Mesendoderm (in vitro differentiated cells): ENCODE data around the gene BNIP3.

Source experiments
- DNase-seq: peaks from one replicate; pipeline ENCODE4 v3.0.0; 2013
- H2AK5ac ChIP-seq: 2 replicates; pipeline ENCODE4 v1.6.1; 2013; ENCODE audit warnings: low read length, inconsistent platforms
- H2BK120ac ChIP-seq: 2 replicates; pipeline ENCODE4 v1.6.1; 2013; ENCODE audit warnings: low read depth, mild to moderate bottlenecking, low read length, moderate library complexity, mixed read lengths
- H2BK15ac ChIP-seq: replicated peaks from 2 replicates; pipeline ENCODE4 v1.6.1; 2013; ENCODE audit warnings: low read depth, mild to moderate bottlenecking, moderate library complexity
- H2BK5ac ChIP-seq: 2 replicates; pipeline ENCODE4 v1.6.1; 2013; ENCODE audit warnings: low read length, inconsistent platforms
- H3K18ac ChIP-seq: 2 replicates; pipeline ENCODE4 v1.6.1; 2013; ENCODE audit warnings: mild to moderate bottlenecking, low read length, mixed read lengths
- H3K23ac ChIP-seq: one replicate; pipeline ENCODE4 v1.6.1; 2013; ENCODE audit warnings: low read length
- H3K27ac ChIP-seq: 2 replicates; pipeline ENCODE4 v1.5.1; 2013; ENCODE audit warnings: low read depth, mild to moderate bottlenecking, inconsistent platforms, low read length, moderate library complexity
- H3K27me3 ChIP-seq: 2 replicates; pipeline ENCODE4 v1.6.1; 2013; ENCODE audit warnings: low read length, control low read depth, mild to moderate bottlenecking, inconsistent platforms; ENCODE audit not compliant: insufficient read depth, poor library complexity
- H3K36me3 ChIP-seq: 2 replicates; pipeline ENCODE4 v1.6.1; 2013; ENCODE audit warnings: low read length, inconsistent platforms; ENCODE audit not compliant: control insufficient read depth, insufficient read depth
- H3K4ac ChIP-seq: one replicate; pipeline ENCODE4 v1.6.1; 2013; ENCODE audit warnings: low read depth, mild to moderate bottlenecking, low read length, moderate library complexity
- H3K4me1 ChIP-seq: 2 replicates; pipeline ENCODE4 v1.6.1; 2013; ENCODE audit warnings: low read depth, low read length, inconsistent platforms; ENCODE audit not compliant: control insufficient read depth
- H3K4me2 ChIP-seq: 2 replicates; pipeline ENCODE4 v1.6.1; 2013; ENCODE audit warnings: low read length
- H3K4me3 ChIP-seq: 2 replicates; pipeline ENCODE4 v1.5.1; 2013; ENCODE audit warnings: mild to moderate bottlenecking, low read length
- H3K56ac ChIP-seq: one replicate; pipeline ENCODE4 v1.6.1; 2013; ENCODE audit warnings: low read length
- H3K79me1 ChIP-seq: 2 replicates; pipeline ENCODE4 v1.6.1; 2013; ENCODE audit warnings: low read length, inconsistent platforms
- H3K79me2 ChIP-seq: 2 replicates; pipeline ENCODE4 v1.6.1; 2013; ENCODE audit warnings: mild to moderate bottlenecking, low read length; ENCODE audit not compliant: control insufficient read depth, insufficient read depth
- H3K9ac ChIP-seq: 2 replicates; pipeline ENCODE4 v1.6.1; 2013; ENCODE audit warnings: low read length, inconsistent platforms
- H4K5ac ChIP-seq: one replicate; pipeline ENCODE4 v1.6.1; 2013; ENCODE audit warnings: low read length
- H4K8ac ChIP-seq: one replicate; pipeline ENCODE4 v1.6.1; 2013; ENCODE audit warnings: low read depth, mild to moderate bottlenecking, control low read depth, low read length, moderate library complexity
- WGBS: extraction: QIAGEN DNeasy Blood & Tissue Kit; methylation state at CpG from one replicate; pipeline ENCODE4 v1.1.7; 2013; ENCODE audit warnings: low lambda C conversion rate, missing lambda C conversion rate; ENCODE audit not compliant: insufficient coverage; ENCODE audit errors: extremely low coverage; 5-methylcytosine and 5-hydroxymethylcytosine counted together

BNIP3 gene

GRCh38 chr10:131937836-131938235, 43.9 kb downstream of the BNIP3 start:
- peaks cover 19% of the 10 kb centered on the region for H3K79me2 ChIP-seq
- no peak overlapping the region for H3K4me3 ChIP-seq
- no peak overlapping the region for H3K9ac ChIP-seq
- H3K56ac ChIP-seq, result no peak overlapping the region
- H2BK15ac ChIP-seq, result no peak overlapping the region
- peaks cover 5% of the 10 kb centered on the region for H3K4me1 ChIP-seq
- no peak overlapping the region for H2AK5ac ChIP-seq
- H2BK120ac ChIP-seq, result no peak overlapping the region
- no peak for DNase-seq
- no peak overlapping the region for H4K5ac ChIP-seq
- H3K27ac ChIP-seq, result no peak overlapping the region
- no peak overlapping the region for H3K23ac ChIP-seq
- no peak overlapping the region for H4K8ac ChIP-seq
- WGBS, result no CpG with 5 or more reads among the region's 20 CpGs
- peaks cover 21% of the 10 kb centered on the region for H3K79me1 ChIP-seq
- no peak overlapping the region for H3K18ac ChIP-seq
- no peak overlapping the region for H3K4ac ChIP-seq
- H3K36me3 ChIP-seq, result peaks cover 3% of the 10 kb centered on the region
- no peaks in the 10 kb centered on the region for H3K27me3 ChIP-seq
- no peak overlapping the region for H3K4me2 ChIP-seq
- H2BK5ac ChIP-seq, result no peak overlapping the region

- Histone ChIP-seq H3K4me1 (peaks cover 5% of the 10 kb centered on the region), H3K27ac (no peak overlapping the region), H3K4ac (no peak overlapping the region), H2BK5ac (no peak overlapping the region), H3K36me3 (peaks cover 3% of the 10 kb centered on the region), H3K79me2 (peaks cover 25% of the 10 kb centered on the region), H3K18ac (no peak overlapping the region), H3K56ac (no peak overlapping the region), H4K8ac (no peak overlapping the region), H2BK120ac (no peak overlapping the region), H3K27me3 (no peaks in the 10 kb centered on the region), H4K5ac (no peak overlapping the region), H3K9ac (no peak overlapping the region), H2BK15ac (no peak overlapping the region), H3K23ac (no peak overlapping the region), H3K4me2 (no peak overlapping the region), H3K79me1 (peaks cover 26% of the 10 kb centered on the region), H3K4me3 (no peak overlapping the region), H2AK5ac (no peak overlapping the region)
- no peak for DNase-seq
- no CpG with 5 or more reads among the region's 18 CpGs for WGBS
Measured at GRCh38 chr10:131936736-131937135, 45.0 kb downstream of the BNIP3 start.

GRCh38 chr10:131936294-131936693, 45.4 kb downstream of the BNIP3 start:
- WGBS, result no CpG with 5 or more reads among the region's 9 CpGs

GRCh38 chr10:131935260-131935659, 46.5 kb downstream of the BNIP3 start:
- Histone ChIP-seq H4K8ac (no peak overlapping the region), H3K9ac (no peak overlapping the region), H3K18ac (no peak overlapping the region), H3K4me3 (no peak overlapping the region), H4K5ac (no peak overlapping the region), H2AK5ac (no peak overlapping the region), H3K4me2 (no peak overlapping the region), H3K27ac (no peak overlapping the region), H2BK120ac (no peak overlapping the region), H3K79me2 (peaks cover 40% of the 10 kb centered on the region), H3K23ac (no peak overlapping the region), H3K79me1 (peaks cover 34% of the 10 kb centered on the region), H3K56ac (no peak overlapping the region), H3K27me3 (no peaks in the 10 kb centered on the region), H3K4me1 (peaks cover 8% of the 10 kb centered on the region), H2BK15ac (no peak overlapping the region), H2BK5ac (no peak overlapping the region), H3K4ac (no peak overlapping the region), H3K36me3 (peaks cover 3% of the 10 kb centered on the region)
- DNase-seq, result no peak
- WGBS, result no CpG with 5 or more reads among the region's 1 CpG

More at GRCh38 chr10:131936294-131936693, 45.4 kb downstream of the BNIP3 start:
- H2AK5ac ChIP-seq, result no peak overlapping the region
- no peak overlapping the region for H2BK120ac ChIP-seq
- no peak overlapping the region for H2BK5ac ChIP-seq
- H3K27ac ChIP-seq, result no peak overlapping the region
- no peak overlapping the region for H3K23ac ChIP-seq
- peaks cover 3% of the 10 kb centered on the region for H3K36me3 ChIP-seq
- H3K9ac ChIP-seq, result no peak overlapping the region
- H3K4me3 ChIP-seq, result no peak overlapping the region
- H3K4me2 ChIP-seq, result no peak overlapping the region
- no peak overlapping the region for H3K18ac ChIP-seq
- no peak for DNase-seq
- H3K79me2 ChIP-seq, result peaks cover 29% of the 10 kb centered on the region
- peaks cover 5% of the 10 kb centered on the region for H3K4me1 ChIP-seq
- no peak overlapping the region for H2BK15ac ChIP-seq
- H3K27me3 ChIP-seq, result no peaks in the 10 kb centered on the region
- H3K79me1 ChIP-seq, result peaks cover 27% of the 10 kb centered on the region
- no peak overlapping the region for H4K5ac ChIP-seq
- no peak overlapping the region for H4K8ac ChIP-seq
- H3K56ac ChIP-seq, result no peak overlapping the region
- no peak overlapping the region for H3K4ac ChIP-seq

- WGBS, result no CpG with 5 or more reads among the region's 8 CpGs
- no peak overlapping the region for H2AK5ac ChIP-seq
- no peaks in the 10 kb centered on the region for H3K27me3 ChIP-seq
- H3K79me1 ChIP-seq, result peaks cover 35% of the 10 kb centered on the region
- DNase-seq, result peak; percentile 65
- H3K36me3 ChIP-seq, result peaks cover 3% of the 10 kb centered on the region
- H3K18ac ChIP-seq, result no peak overlapping the region
- H2BK15ac ChIP-seq, result no peak overlapping the region
- no peak overlapping the region for H2BK120ac ChIP-seq
- H3K23ac ChIP-seq, result no peak overlapping the region
- no peak overlapping the region for H3K4me2 ChIP-seq
- H3K27ac ChIP-seq, result no peak overlapping the region
- no peak overlapping the region for H3K4me3 ChIP-seq
- H3K9ac ChIP-seq, result no peak overlapping the region
- no peak overlapping the region for H4K8ac ChIP-seq
- peaks cover 9% of the 10 kb centered on the region for H3K4me1 ChIP-seq
- peaks cover 44% of the 10 kb centered on the region for H3K79me2 ChIP-seq
- no peak overlapping the region for H3K56ac ChIP-seq
- H4K5ac ChIP-seq, result no peak overlapping the region
- no peak overlapping the region for H3K4ac ChIP-seq
- no peak overlapping the region for H2BK5ac ChIP-seq
Measured at GRCh38 chr10:131934769-131935168, 47.0 kb downstream of the BNIP3 start.

GRCh38 chr10:131933696-131934086, 48.0 kb downstream of the BNIP3 start:
- H3K27ac ChIP-seq, result no peak overlapping the region
- no peak overlapping the region for H3K4me2 ChIP-seq
- H2BK15ac ChIP-seq, result no peak overlapping the region
- no peak overlapping the region for H2BK5ac ChIP-seq
- no peak overlapping the region for H3K56ac ChIP-seq
- peaks cover 2% of the 10 kb centered on the region for H3K36me3 ChIP-seq
- H4K5ac ChIP-seq, result no peak overlapping the region
- H3K4me1 ChIP-seq, result peaks cover 18% of the 10 kb centered on the region
- H3K4ac ChIP-seq, result no peak overlapping the region
- peaks cover 54% of the 10 kb centered on the region for H3K79me2 ChIP-seq
- no peak overlapping the region for H4K8ac ChIP-seq
- no peak overlapping the region for H2AK5ac ChIP-seq
- no peak for DNase-seq
- no peaks in the 10 kb centered on the region for H3K27me3 ChIP-seq
- H3K23ac ChIP-seq, result no peak overlapping the region
- H3K79me1 ChIP-seq, result peaks cover 41% of the 10 kb centered on the region
- H2BK120ac ChIP-seq, result no peak overlapping the region
- H3K4me3 ChIP-seq, result no peak overlapping the region
- no CpG with 5 or more reads among the region's 2 CpGs for WGBS
- no peak overlapping the region for H3K9ac ChIP-seq
- no peak overlapping the region for H3K18ac ChIP-seq
